IPS-18c (cell line): ENCODE data around the gene NRIP3.
"Not testable (repeated sequence)": the region's sequence is repeated elsewhere in the genome, so short reads cannot be mapped to it uniquely, and the experiment has no call there.

Experiments used
- H3K4me3 ChIP-seq: 2 replicates; pipeline ENCODE4 v1.7.0; 2013; ENCODE audit warnings: low read depth, mild to moderate bottlenecking, low read length, moderate library complexity; ENCODE audit not compliant: insufficient read depth
- H3K9me3 ChIP-seq: one replicate; pipeline ENCODE4 v1.6.1; 2013; ENCODE audit warnings: mild to moderate bottlenecking, low read length, moderate library complexity; ENCODE audit not compliant: control insufficient read depth, insufficient read depth

NRIP3 gene

DNA sequence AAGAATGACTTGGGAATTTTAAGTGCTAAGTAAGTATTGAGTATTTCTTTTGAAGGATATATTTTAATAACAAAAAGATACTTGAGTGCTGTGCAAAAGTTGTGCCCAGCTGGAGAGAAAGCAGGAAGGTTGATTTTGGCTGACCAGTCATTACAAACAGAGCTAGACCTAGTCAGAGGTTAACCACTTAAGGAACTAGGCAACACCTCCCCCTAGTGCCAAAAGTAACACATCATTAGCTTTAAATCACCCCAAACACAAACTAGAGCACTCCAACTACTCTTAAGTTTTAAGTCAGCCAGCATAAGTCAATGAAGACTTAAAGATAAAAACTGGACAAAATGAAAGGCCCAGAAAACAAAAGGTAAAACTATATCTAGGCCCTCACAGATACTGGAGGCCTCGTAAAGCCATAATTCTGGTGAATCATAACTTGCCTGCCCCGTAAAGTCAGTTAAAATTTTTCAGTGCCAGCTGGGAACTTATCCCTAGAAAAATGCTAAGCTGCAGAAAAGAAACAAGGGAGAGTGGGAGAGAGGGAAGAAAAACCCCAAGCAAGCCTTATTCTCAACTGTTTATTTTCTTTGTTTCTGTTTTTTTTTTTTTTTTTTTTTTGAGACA is 44.1 kb downstream of the NRIP3 start:
- no peak overlapping the region for H3K4me3 ChIP-seq
- no peaks in the 10 kb centered on the region for H3K9me3 ChIP-seq

DNA sequence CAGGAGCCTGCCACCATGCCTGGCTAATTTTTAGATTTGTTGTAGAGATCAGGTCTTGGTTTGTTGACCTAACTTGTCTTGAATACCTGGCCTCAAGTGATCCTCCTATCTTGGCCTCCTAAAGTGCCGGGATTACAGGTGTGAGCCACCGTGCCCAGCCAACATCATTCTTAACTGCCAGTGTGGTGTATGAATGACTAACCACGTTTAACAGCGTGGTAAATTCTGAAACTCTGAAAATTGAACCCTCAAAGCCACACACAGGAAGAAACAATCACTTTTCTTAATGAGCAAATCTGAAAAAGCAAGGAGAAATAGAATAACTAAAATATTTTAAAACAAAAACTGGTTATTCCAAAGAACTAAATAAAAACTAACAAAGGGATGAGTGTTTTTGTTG is 46.9 kb downstream of the NRIP3 start:
- no peak overlapping the region for H3K4me3 ChIP-seq
- no peaks in the 10 kb centered on the region for H3K9me3 ChIP-seq

DNA sequence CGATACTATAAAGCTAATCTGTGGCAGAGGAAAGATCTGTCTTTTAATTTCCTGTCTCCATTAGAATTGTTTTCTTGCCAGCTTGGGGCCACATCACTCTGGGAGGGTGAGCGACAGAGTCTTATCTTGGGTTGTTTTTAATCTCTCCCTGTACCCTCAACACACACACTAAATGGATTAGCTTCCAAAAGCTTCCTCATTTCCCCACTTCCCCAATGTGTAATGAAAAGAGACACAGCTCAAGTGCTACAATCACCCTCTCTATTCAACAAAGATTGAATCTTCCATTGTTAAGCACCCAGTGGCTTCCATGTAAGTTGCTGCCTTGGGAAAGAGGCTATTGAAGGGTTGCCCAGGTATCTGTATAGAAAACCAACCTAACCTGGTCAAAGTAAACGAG is 54.9 kb downstream of the NRIP3 start:
- no peak overlapping the region for H3K4me3 ChIP-seq
- no peaks in the 10 kb centered on the region for H3K9me3 ChIP-seq

DNA sequence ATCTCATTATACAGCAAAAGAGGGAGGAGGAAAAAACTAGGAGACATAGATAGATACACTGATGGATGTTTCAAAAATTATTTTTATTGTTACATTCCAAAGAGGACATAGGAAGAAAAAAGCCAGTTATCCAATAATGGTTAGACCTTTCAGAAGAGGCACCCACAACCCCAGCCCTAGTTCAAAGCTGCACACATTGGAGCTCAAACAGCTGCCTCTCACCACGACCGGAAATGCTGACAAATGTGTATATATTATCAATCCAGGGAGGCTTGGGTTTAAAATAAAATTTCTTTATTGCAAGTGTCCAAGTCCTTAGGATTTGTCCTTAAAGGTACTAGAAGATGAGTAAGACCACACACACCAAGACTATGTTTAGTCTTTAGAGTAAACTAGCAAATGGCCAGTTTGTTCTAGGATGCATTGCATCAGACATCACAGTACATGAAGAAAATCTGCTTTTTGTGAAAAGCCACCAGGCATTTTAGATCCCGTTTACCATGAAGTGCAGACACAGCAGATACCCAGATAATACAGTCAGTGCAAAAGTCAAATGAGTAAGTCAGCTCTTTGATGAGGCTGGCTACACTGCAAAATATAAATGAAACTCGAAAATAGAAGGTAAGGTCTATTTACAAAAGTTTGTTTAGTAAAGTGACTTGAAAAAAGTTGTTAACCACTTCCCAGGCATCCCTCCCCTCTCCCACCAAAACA is 56.4 kb downstream of the NRIP3 start:
- no peak overlapping the region for H3K4me3 ChIP-seq
- H3K9me3 ChIP-seq: no peaks in the 10 kb centered on the region

DNA sequence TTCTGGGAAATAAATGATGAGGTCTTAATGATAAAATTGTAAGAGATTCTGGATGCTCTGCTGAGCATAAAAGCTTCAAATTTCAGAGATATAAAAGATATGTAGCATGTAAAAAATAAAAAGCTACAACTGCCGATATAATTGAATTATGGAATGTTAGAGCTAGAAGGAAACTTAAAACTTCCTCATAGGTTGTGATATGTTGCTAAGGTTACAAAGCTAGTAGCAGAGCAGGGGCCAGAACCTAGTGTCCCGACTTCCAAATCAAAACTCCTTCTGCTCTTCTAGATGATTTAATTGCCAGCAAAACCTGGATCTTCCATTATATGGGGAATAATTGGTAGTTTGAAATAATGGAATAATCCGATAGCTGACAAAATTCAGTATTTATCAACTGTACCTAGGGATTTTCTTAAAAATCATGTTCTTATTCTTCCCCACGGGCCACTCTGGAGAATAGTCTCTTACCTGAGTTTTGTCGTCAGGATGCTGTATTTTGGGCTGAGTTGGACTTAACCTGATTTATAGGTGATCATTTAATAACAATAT is 61.2 kb downstream of the NRIP3 start, which contains the start of gene ASCL3:
TSS of gene ASCL3 (minus strand) at position 499 of the 549 bp plus-strand sequence. CDS start 4,855 bp downstream, outside the sequence.
- Histone ChIP-seq H3K9me3 (no peaks in the 10 kb centered on the region), H3K4me3 (no peak within 1 kb of the TSS)

DNA sequence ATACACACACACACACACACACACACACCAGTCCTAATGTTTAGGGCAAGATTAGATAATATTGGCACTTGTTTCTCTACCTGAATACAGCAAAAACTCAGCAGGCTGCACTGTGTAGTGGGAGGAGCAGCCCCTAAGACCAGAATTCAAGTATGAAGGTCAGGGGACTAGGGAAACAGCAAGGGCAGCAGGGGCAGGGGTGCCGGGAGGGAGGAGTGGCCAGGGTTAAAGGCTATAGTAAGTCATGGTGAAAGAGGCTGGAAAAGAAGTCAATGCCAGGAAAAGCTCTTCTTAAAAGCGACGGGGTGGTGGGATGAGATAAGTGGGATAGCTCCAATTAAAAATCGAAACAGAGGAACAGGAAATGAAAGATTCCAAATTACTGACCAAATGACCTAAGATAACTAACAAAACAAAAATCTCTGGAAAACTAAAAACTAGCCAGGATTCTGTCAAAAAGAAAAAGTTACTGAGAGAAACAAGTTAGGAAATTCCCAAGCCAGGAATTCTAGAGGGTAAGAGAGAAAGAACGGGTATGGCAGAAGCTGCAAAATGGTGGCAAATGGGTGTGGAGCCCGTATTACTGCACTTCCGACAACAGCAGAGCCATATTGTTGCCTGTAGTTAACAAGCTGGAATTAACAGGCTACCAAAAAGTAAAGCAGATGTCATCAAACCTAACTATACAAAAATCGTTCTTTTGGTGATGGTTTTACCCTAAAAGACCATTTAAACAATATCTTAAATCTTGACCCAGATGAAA is 62.3 kb downstream of the NRIP3 start:
- H3K4me3 ChIP-seq: no peak overlapping the region
- no peaks in the 10 kb centered on the region for H3K9me3 ChIP-seq

DNA sequence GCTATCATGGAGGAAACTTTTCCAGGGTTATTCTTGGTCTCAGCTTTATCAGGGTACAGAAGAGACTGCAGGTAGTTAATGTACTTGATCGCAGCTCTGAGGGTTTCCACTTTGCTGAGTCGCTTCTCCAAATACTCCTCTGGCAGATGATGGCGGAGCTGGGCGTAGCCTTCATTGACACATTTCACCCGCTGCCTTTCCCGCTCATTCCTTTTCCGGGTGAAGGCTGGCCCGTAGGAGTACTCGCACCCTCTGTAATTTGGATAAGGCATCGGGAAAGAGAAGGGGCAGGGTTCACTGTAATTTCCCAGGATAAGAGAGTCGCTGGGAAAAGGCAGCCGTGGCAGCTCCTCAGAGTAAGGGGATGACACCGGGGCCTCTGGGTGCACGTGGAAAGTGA is 66.1 kb downstream of the NRIP3 start:
- H3K4me3 ChIP-seq: no peak overlapping the region

DNA sequence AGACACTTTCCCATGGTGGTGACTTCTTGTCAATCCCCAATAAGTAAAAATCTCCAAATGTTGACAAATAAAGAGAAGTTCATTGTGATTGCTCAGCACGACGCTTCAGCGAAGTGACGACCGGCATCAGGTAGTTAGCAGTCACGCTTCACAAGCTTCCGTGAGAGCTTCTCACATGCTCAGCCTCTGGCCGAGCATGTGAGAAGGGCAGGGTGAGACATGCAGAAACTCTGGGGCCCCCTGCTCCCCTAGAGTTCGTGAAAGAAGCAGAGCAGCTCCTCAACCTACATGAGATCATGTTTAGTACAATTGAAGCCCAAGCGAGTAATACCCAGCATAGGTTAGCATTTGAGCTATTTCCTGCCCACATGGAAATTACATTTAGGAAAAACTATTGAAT is 66.6 kb downstream of the NRIP3 start:
- Histone ChIP-seq H3K9me3 (no peaks in the 10 kb centered on the region), H3K4me3 (no peak overlapping the region)

More for the DNA sequence above, 66.1 kb downstream of the NRIP3 start:
- no peaks in the 10 kb centered on the region for H3K9me3 ChIP-seq

DNA sequence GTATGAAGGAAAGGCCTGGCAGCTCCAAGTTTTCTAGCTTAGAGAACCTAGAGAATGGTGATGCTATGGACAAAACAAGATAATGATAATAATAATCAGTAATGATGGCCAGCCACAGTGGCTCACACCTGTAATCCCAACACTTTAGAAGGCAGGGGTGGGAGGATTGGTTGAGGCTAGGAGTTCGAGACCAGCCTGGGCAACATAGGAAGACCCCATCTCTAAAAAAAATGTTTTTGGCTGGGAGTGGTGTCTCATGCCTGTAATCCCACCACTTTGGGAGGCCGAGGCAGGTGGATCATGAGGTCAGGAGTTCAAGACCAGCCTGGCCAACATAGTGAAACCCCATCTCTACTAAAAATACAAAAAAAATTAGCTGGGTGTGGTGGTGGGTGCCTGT is 68.0 kb downstream of the NRIP3 start:
- not testable (repeated sequence) for H3K4me3 ChIP-seq, H3K9me3 ChIP-seq

DNA sequence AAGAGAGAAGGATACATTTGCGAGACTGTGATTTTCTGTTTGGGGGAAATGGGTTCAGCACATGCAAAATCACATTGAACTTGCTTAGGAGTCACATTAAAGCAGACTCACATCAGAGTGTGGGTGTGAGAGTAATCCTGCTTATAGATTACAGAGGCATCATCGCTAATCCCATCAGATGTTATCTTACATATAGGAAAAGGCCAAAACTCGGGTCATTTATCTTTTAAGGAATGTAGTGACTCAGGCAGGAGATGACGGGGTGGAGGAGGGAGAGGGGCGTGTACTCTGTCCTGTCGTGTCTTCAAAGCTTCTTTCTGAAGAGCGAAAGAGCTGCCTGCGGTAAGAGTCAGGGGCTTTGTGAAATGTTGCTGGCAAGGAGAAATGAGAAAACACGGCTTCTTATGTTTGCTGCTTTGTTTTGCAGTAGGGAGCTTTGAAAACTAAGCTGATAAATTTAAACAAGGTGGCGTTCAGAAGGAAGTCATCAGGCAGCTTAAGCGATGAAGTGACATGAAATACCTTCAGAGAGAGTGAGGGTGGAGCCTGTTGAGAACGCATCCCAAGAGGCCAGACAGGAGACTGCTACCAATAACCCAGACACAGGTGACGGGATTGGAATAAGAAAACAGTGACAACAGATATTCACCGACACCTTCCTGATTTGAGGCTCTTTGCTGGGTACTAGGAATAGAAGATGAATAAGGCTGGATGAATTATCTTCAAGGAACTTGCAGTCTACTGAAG is 68.9 kb downstream of the NRIP3 start:
- Histone ChIP-seq H3K4me3 (no peak overlapping the region), H3K9me3 (no peaks in the 10 kb centered on the region)

DNA sequence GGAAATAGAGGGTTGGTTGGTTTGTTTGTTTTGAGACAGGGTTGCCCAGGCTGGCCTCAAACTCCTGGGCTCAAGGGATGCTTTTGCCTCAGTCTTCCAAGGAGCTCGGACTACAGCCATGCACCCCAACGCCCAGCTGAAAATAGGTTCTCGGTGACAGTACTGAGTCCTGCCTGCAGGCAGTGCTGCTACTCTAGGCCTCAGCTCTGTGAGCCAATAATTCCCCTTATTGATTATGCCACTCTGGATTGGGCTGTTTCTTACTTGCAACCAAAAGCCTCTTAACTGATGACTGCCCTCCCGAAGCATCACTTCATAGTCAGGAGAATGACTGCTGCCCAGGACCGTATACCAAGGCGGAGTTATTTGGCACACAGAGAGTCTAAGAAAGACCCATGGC is 69.9 kb downstream of the NRIP3 start:
- Histone ChIP-seq H3K9me3 (no peaks in the 10 kb centered on the region), H3K4me3 (no peak overlapping the region)

DNA sequence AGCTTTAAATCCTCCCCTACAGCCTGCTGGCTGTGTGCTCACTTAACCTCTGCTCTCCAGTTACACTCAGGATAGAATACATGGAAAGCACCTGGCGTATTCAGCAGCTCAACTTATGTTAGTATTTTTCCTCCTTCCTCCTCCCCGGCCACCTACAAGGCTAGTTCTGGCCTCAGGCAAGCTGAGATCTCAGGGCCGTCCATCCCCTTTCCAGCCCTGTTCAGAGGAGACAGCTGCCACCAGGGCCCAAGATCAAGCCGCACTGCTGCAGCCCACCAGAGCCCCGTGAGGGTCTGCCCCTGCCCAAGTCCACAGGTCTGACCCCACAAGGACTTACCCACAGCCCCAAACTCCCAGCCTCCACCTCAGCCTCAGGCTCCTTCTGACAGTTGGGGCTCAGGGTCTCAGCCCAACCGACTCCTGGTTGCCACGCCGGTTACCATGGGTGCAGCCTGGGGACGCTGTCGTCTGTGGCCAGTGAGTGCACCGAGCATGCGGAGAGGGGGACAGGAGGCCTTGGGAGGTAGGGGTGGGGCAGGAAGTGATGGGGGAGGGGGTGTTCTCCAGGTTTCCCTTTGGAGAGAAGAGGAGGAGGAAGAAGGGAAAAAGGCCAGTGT is 71.1 kb downstream of the NRIP3 start, which contains the start of gene C11orf16:
TSS of gene C11orf16 (minus strand) at position 384 of the 617 bp plus-strand sequence. CDS start 639 bp downstream, outside the sequence.
- no peak within 1 kb of the TSS for H3K4me3 ChIP-seq
- H3K9me3 ChIP-seq: no peaks in the 10 kb centered on the region
